Suppressor macrophage treated with lipopolysaccharide for 1 hour (primary cell): Measurements from ENCODE around the gene DMKN.

Experiments used
- DNase-seq, 3 donors: peaks; one replicate each; pipeline ENCODE4 v3.0.0-alpha.2; 2020 to 2022

The DMKN gene

DNA sequence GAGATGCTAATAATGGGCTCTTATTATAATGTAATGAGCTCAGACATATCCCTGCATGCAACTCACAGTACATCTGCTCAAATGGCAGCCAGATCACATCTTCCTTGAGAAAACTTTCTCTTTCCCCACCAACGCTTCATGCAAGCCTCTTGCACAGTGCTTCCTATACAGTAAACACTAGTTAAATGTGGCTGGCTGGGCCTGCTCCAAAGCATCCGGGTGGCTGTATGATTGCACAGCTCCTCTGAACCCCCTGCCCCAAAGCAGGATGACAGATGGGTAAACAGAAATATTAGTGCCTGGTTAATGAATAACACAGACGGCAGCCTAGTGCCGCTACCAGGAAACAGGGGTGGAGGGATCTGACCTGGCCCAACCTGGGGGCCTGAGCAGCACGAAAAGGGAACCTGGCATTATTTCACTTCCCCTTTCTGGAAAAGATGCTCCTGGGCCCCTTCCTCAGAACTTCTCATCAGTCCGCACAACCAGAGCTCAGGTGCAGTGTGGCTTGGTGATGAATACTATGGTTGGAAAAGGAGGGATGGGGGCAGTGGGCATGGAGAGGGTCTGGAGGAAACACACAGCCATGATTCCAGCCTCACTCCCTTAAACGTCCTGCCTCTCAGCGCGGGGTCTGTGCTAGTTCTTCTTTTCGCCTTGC, 54.6 kb downstream of the DMKN start:
- peak; percentile 60 to 63 (median 62) for DNase-seq

DNA sequence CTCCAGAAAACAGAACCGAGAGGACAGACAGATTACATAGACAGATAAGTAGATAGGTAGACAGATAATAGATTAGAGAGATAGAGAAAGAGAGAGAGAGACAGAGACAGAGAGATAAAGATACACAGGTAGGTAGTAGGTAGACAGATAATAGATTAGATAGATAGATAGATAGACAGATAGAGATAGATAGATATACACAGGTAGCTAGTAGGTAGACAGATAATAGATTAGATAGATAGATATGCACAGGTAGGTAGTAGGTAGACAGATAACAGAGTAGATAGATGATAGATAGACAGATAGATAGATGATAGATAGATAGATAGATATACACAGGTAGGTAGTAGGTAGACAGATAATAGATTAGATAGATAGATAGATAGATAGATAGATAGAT, 55.3 kb downstream of the DMKN start:
- DNase-seq: no peak

DNA sequence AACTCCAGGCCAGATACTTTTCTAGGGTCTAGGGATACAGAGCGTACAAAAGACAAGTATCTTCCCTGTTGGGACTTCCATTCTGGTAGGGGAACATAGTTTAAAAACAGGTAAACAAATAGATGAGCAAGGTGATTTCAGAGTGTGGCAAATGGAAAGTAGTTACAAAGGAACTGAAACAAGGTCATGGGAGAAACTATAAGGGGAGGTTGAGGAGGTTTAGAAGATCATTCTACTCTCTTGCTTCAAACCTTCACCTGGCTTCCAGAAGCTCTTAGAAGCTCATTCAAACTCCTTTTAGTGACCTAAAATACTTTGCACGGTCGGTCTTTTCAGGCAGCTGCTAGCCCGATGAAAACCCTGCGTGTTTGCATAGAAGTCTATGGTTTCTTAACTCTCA, 56.3 kb downstream of the DMKN start:
- DNase-seq: no peak

DNA sequence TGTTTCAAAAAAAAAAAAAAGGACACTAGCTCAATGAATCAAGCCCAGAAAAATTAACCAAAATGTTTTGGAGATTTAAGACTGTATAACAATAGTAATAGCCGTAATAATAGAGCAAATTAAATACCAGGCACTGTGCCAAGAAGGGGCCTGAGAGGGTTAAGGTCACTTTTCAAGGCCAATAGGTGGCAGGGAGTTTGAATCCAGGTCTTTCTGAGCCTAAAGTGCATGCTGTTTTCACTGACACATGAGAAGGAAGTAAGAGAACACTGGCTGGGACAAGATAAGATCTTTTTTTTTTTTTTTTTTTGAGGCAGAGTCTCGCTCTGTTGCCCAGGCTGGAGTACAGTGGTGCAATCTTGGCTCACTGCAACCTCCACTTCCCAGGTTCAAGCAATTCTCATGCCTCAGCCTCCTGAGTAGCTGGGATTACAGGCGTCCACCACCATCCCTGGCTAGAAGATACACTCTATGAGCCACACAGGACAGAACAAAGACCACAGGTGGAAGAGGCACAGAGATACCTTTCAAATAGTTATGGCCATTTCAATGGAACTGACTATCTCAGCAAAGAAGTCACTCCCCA, 57.7 kb downstream of the DMKN start:
- DNase-seq: peak in 1 of 3 donors; percentile 16

DNA sequence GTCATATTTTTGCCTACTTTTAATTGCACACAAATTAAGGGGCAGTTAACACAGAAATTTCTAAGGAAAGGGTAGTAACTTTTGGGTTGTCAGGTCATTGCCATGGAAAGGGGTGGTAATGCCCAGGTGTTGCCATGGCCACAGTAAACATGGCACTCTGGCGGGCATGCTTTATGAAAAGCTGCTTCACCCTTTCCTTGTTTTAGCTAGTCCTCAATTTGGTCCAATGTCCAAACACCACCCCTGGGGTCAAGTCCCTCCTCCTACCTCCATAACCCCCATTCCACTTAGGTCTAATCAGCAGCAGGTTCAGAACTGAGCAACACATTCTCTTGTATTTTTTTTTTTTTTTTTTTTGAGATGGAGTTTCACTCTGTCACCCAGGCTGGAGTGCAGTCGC, 58.8 kb downstream of the DMKN start:
- DNase-seq: no peak

DNA sequence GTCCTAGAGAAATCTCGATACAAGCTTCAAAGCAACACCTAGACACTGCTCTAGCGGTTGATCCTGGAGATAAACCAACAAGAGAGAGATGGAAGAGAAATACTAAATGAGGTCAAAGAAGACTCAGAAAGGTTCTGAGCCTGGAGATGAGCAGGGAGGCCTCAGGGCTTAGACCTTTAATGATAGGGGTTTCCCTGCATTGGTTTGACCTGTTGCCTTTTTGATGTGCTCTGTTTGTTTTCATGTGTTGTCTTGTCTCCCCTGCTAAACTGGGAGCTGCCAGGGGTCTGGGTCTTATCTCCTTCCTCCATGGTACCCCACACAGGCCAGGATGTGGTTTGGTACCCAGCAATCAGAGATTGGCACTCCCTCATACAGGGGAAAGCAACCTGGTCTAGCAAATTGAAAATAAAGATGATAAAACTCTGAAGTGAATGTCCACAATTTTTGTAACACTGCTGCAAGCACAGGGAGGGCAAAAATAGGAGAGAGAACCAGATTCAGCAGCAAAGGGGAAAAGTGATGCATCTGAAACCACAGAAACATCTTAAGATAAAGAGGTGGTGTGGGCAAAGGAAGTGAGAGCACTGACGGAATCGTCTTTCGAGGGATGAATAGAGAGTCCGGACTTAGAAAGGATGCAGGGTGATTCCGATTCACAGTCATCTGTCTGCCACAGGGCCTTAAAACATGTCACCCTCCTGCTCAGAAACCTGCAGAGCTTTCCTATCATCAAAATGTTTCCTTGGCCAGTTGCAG, 61.9 kb downstream of the DMKN start:
- DNase-seq: peak in 2 of 3 donors; percentile 35 to 44

DNA sequence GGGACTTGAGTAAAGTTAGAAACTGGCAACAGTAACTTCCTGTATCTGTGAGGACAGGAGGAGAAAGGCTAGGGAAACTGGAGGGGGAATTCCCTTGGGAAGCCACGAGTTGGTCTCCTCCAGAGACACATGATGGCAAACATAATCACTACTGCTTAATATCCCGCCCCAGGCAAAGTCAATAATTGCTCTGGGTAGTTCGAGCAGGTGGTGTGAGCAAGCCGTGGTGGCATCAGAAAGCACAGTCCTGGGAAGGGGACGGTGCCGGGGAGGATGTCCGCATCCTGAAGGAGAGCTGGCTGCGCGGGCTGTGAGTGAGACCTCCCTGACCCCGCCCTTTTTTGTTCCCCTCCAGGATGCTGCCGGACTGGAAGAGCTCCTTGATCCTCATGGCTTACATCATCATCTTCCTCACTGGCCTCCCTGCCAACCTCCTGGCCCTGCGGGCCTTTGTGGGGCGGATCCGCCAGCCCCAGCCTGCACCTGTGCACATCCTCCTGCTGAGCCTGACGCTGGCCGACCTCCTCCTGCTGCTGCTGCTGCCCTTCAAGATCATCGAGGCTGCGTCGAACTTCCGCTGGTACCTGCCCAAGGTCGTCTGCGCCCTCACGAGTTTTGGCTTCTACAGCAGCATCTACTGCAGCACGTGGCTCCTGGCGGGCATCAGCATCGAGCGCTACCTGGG, 63.9 kb downstream of the DMKN start:
- peak; percentile 88 to 95 (median 91) for DNase-seq

DNA sequence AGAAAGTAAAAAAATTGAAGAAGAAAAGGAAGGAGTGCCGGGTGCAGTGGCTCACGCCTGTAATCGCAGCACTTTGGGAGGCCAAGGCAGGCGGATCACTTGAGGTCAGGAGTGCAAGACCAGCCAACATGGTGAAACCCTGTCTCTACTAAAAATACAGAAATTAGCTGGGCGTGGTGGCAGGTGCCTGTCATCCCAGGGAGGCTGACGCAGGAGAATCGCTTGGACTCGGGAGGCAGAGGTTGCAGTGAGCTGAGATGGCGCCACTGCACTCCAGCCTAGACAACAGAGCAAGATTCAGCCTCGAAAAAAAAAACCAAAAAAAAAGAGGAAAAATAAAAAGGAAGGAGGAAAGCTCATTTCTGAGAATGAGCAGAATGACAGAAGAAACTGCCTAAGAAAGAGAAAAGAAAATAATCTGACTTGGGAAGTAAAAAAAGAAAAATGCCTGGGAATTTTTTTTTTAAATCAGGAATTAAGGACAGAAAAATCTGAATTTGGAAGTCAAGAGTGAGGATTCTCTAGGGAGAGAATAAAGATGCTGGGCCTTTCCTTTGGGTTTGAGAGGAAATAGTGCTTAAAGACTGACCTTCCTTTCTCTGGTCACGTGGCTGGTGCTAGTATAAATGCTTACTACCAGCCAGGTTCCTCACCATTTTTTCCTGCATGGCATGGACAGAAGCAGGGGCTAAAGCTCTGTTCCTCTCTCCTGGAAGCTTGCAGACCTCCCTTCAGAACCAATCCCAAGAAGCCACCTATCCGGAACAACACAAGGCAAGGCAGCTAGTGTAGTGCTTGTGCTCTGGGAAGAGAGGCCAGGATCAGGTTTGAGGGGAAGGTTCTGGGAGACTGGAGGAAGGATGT, 65.6 kb downstream of the DMKN start, which contains the start of gene FFAR2:
FFAR2 (plus strand) TSS at position 652 of the 864 bp plus-strand sequence. CDS start 1,458 bp downstream, outside the sequence.
- peak in 2 of 3 donors; percentile 43 to 49 for DNase-seq
